H4 (cell line): Measurements from ENCODE around the gene HIBADH. TPM values are rescaled to one million over a fixed set of nuclear protein-coding genes. Genes with fewer than 3 reads are reported as not detected.

Source experiments
- DNase-seq: peaks from one replicate; pipeline ENCODE4 v3.0.0-alpha.2; 2015; ENCODE audit warnings: low spot score
- total RNA-seq: library from RNA; depleted of rRNA; stranded (reverse); fragments of >200 nt; shearing (Covaris generic); gene quantifications from 2 replicates; pipeline ENCODE4 v1.2.3, GENCODE V29; 2014; rRNA removed

HIBADH gene
- total RNA-seq, 1 experiment from 2014 or later: 171 TPM

- no peak for DNase-seq
These were observed 161.7 kb downstream of the HIBADH start for GRCh38 chr7:27501001-27501400.

GRCh38 chr7:27492224-27492623, 170.5 kb downstream of the HIBADH start:
- no peak for DNase-seq

- DNase-seq: no peak
These were observed 171.1 kb downstream of the HIBADH start for GRCh38 chr7:27491534-27491933.

GRCh38 chr7:27487509-27487908, 175.2 kb downstream of the HIBADH start:
- DNase-seq: no peak

GRCh38 chr7:27484451-27484850, 178.2 kb downstream of the HIBADH start:
- no peak for DNase-seq

GRCh38 chr7:27482219-27482618, 180.5 kb downstream of the HIBADH start:
- DNase-seq: no peak

GRCh38 chr7:27478556-27478955, 184.1 kb downstream of the HIBADH start:
- DNase-seq: no peak

GRCh38 chr7:27478084-27478483, 184.6 kb downstream of the HIBADH start:
- no peak for DNase-seq

- no peak for DNase-seq
These were observed 186.2 kb downstream of the HIBADH start for GRCh38 chr7:27476493-27476892.

Other genes with a start within 250 kb of the HIBADH start
- 131 and 164 TPM in 2 replicates for gene TAX1BP1, start 77.3 kb upstream of the HIBADH start, total RNA-seq